Activated CD4-positive, alpha-beta memory T cell treated with anti-CD3 and anti-CD28 coated beads for 36 hours (primary cell): ENCODE measurements around the gene LZTFL1. TPM values are rescaled to one million over a fixed set of nuclear protein-coding genes. Genes with fewer than 3 reads are reported as not detected.

Source experiments
- CTCF ChIA-PET: fragments of 350-600 bp; sonication (Branson Sonifier 250); formaldehyde crosslinking; loops from one replicate; lab custom pipeline; 2021; ENCODE audit warnings: antibody characterized with exemption, inconsistent platforms; lab: Charles Lee
- POLR2A ChIA-PET: fragments of 350-600 bp; sonication (Branson Sonifier 250); formaldehyde crosslinking; loops from one replicate; lab custom pipeline; 2021; ENCODE audit warnings: antibody characterized with exemption; lab: Charles Lee
- DNase-seq: peaks from one replicate; pipeline ENCODE4 v3.0.0-alpha.2; 2020
- H3K27ac Mint-ChIP-seq: one replicate; pipeline ENCODE4 v1.8.0; 2021; ENCODE audit warnings: mixed read lengths
- H3K27me3 Mint-ChIP-seq: one replicate; pipeline ENCODE4 v1.8.0; 2021; ENCODE audit warnings: mixed read lengths
- H3K36me3 Mint-ChIP-seq: one replicate; pipeline ENCODE4 v1.8.0; 2021; ENCODE audit warnings: mixed read lengths
- H3K4me1 Mint-ChIP-seq: one replicate; pipeline ENCODE4 v1.8.0; 2021; ENCODE audit warnings: low read depth, mixed read lengths
- H3K4me3 Mint-ChIP-seq: one replicate; pipeline ENCODE4 v1.8.0; 2021; ENCODE audit warnings: mild to moderate bottlenecking, mixed read lengths
- H3K9me3 Mint-ChIP-seq: one replicate; pipeline ENCODE4 v1.8.0; 2021; ENCODE audit warnings: mixed read lengths
- intact Hi-C: fragments of 100-400 bp; cut with micrococcal nuclease; formaldehyde crosslinking; loops from one replicate; pipeline ENCODE4 v1.15.1; 2023
- total RNA-seq, 2 experiments: library from RNA; stranded (reverse); gene quantifications; one replicate each; pipeline ENCODE4 v1.2.3, GENCODE V29; 2021

The LZTFL1 gene
- total RNA-seq, 2 experiments from 2014 or later = 3.9 to 6.4 TPM

GRCh38 chr3:45779746-45780735 is 61.9 kb downstream of the LZTFL1 start:
- no peaks in the 10 kb centered on the region for H3K36me3 Mint-ChIP-seq
- no peaks in the 10 kb centered on the region for H3K4me1 Mint-ChIP-seq
- peaks cover 10% of the 10 kb centered on the region for H3K9me3 Mint-ChIP-seq
- H3K4me3 Mint-ChIP-seq = no peak overlapping the region
- H3K27me3 Mint-ChIP-seq = no peaks in the 10 kb centered on the region
- ChIA-PET POLR2A (no interaction called here), CTCF (no interaction called here)
- intact Hi-C loops = no loop called here
- DNase-seq = no peak
- no peak overlapping the region for H3K27ac Mint-ChIP-seq

GRCh38 chr3:45778761-45779201 is 63.1 kb downstream of the LZTFL1 start:
- H3K9me3 Mint-ChIP-seq = no peaks in the 10 kb centered on the region
- no peaks in the 10 kb centered on the region for H3K27me3 Mint-ChIP-seq
- no peaks in the 10 kb centered on the region for H3K4me1 Mint-ChIP-seq
- intact Hi-C loops = no loop called here
- DNase-seq = no peak
- ChIA-PET POLR2A (interaction anchor here (0.8 kb wide), 1 partner anchor 684 kb away, joined by 3 read pairs; no protein-coding TSS in a partner anchor), CTCF (interaction anchor here (0.6 kb wide), 1 partner anchor 297 kb away, joined by 4 read pairs; no protein-coding TSS in a partner anchor)
- no peak overlapping the region for H3K4me3 Mint-ChIP-seq
- H3K36me3 Mint-ChIP-seq = no peaks in the 10 kb centered on the region
- H3K27ac Mint-ChIP-seq = no peak overlapping the region

- H3K36me3 Mint-ChIP-seq = no peaks in the 10 kb centered on the region
- H3K27ac Mint-ChIP-seq = no peak overlapping the region
- ChIA-PET CTCF (no interaction called here), POLR2A (no interaction called here)
- intact Hi-C loops = no loop called here
- no peaks in the 10 kb centered on the region for H3K9me3 Mint-ChIP-seq
- no peaks in the 10 kb centered on the region for H3K27me3 Mint-ChIP-seq
- no peak overlapping the region for H3K4me3 Mint-ChIP-seq
- H3K4me1 Mint-ChIP-seq = peaks cover 5% of the 10 kb centered on the region
- DNase-seq = no peak
Observed at GRCh38 chr3:45777746-45778386, 64.1 kb downstream of the LZTFL1 start.

DNA sequence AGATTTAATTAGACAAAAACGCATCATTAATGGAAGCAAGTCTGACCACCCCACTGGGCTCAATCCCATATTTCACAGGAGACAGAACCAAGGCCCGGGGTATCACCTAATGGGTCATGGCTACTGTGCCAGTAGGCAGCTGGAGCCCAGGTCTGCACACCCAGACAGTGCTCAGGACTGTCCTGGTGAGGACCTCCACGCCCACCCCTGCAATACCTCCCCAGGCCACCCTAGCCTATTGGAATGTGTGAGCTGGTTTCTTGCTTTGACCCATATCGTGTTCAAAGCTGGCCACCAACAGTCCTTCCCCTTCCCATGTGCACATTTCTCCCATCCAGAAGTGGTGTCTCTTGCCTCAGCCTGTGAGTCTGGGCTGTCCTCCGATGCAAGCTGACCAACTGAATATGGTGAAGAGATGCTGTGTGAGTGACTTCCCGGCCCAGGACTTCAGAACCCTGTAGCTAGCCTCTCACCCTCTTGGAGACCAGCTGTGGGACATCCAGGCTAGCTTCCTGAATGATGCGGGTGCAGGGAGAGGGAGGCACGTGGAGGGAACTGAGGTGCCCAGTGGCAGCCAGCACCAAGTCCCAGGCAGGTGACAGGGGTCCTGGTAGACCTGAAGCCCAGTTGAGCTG is 64.7 kb downstream of the LZTFL1 start:
- POLR2A ChIA-PET = no interaction called here

DNA sequence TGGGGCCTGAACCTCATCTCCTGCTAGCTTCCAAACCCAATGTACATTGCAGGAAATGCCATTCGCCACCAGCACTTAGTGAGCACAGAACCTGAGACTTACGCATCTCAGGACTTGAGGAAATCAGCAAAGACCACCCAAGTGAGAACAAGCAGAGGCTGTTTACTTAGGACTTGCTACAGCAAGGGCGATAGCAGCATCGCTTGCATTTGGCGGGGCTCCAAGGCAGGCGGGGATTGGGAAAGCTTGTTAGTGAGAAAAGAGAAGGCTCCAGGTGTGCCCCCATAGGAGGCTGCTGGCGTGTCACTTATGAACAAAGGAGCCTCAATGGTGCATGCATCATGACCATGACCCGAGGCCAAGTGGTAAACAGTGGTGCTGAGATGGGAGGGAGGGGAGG is 65.3 kb downstream of the LZTFL1 start:
- Mint-ChIP-seq H3K36me3 (no peaks in the 10 kb centered on the region), H3K27me3 (peaks cover 5% of the 10 kb centered on the region), H3K9me3 (no peaks in the 10 kb centered on the region), H3K27ac (no peak overlapping the region), H3K4me1 (peaks cover 13% of the 10 kb centered on the region), H3K4me3 (no peak overlapping the region)
- intact Hi-C loops = no loop called here
- no peak for DNase-seq
- CTCF ChIA-PET = no interaction called here
- POLR2A ChIA-PET = no interaction called here

More for the DNA sequence above, 64.7 kb downstream of the LZTFL1 start:
- intact Hi-C loops = no loop called here
- CTCF ChIA-PET = no interaction called here
- Mint-ChIP-seq H3K9me3 (no peaks in the 10 kb centered on the region), H3K27ac (no peak overlapping the region), H3K27me3 (no peaks in the 10 kb centered on the region), H3K4me1 (peaks cover 10% of the 10 kb centered on the region), H3K36me3 (no peaks in the 10 kb centered on the region), H3K4me3 (no peak overlapping the region)
- no peak for DNase-seq

GRCh38 chr3:45776301-45776595 is 65.7 kb downstream of the LZTFL1 start:
- peaks cover 6% of the 10 kb centered on the region for H3K27me3 Mint-ChIP-seq
- H3K4me1 Mint-ChIP-seq = peaks cover 13% of the 10 kb centered on the region
- no peak for DNase-seq
- intact Hi-C loops = no loop called here
- CTCF ChIA-PET = no interaction called here
- no peaks in the 10 kb centered on the region for H3K9me3 Mint-ChIP-seq
- no peak overlapping the region for H3K4me3 Mint-ChIP-seq
- POLR2A ChIA-PET = no interaction called here
- H3K36me3 Mint-ChIP-seq = no peaks in the 10 kb centered on the region
- H3K27ac Mint-ChIP-seq = no peak overlapping the region

- POLR2A ChIA-PET = no interaction called here
- no peak for DNase-seq
- no peaks in the 10 kb centered on the region for H3K9me3 Mint-ChIP-seq
- intact Hi-C loops = no loop called here
- CTCF ChIA-PET = no interaction called here
- H3K4me1 Mint-ChIP-seq = peaks cover 13% of the 10 kb centered on the region
- peaks cover 6% of the 10 kb centered on the region for H3K27me3 Mint-ChIP-seq
- no peak overlapping the region for H3K27ac Mint-ChIP-seq
- H3K4me3 Mint-ChIP-seq = no peak overlapping the region
- H3K36me3 Mint-ChIP-seq = no peaks in the 10 kb centered on the region
Observed at GRCh38 chr3:45775571-45776300, 66.2 kb downstream of the LZTFL1 start.

DNA sequence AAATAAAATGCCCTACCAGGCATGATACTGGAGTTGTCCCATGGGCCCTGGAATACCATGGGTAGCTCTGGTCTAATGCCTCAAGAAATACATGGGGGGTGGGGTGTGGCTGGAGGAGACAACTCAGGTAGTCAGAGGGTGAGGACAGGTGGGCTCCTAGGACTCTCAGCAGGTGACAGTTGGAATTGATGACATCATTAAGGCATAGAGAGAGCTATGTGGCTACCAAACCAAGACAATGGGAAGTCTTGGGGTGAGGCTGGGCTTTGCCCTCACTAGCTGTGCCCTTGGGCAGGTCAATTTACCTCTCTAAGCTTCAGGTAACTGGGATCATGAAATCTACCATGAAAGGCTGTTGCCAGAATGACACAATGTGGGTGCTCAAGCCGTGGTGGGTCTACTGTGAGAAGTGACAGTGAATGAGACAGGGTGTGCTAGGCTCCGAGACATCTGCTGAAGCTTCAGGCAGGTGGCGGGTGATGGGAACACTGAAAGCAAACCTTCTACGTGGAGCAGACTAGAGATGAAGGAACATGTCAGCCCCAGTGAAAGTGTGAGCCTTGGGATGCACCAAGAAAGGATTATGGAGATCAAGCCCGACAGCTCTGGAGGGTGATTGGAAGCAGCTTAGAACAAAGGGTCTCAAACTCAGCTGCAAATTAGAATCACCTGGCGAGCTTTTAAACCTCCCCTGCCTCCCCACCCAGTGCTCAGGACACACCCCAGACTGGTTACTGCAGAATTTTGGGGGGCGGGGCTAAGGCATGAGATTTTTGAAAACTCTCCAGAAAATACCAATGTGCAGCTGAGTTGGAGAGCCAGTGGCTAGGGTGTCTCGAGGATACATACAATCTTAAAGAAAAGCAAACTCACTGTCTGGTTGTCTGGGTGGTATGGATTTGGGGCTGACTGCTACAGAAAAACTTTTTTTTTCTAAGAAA is 67.1 kb downstream of the LZTFL1 start:
- intact Hi-C loops = no loop called here
- Mint-ChIP-seq H3K27ac (no peak overlapping the region), H3K36me3 (no peaks in the 10 kb centered on the region), H3K27me3 (peaks cover 6% of the 10 kb centered on the region), H3K4me3 (no peak overlapping the region), H3K4me1 (peaks cover 13% of the 10 kb centered on the region), H3K9me3 (no peaks in the 10 kb centered on the region)
- ChIA-PET POLR2A (no interaction called here), CTCF (interaction anchor here (0.6 kb wide), 1 partner anchor 602 kb away, joined by 3 read pairs; no protein-coding TSS in a partner anchor)
- no peak for DNase-seq

DNA sequence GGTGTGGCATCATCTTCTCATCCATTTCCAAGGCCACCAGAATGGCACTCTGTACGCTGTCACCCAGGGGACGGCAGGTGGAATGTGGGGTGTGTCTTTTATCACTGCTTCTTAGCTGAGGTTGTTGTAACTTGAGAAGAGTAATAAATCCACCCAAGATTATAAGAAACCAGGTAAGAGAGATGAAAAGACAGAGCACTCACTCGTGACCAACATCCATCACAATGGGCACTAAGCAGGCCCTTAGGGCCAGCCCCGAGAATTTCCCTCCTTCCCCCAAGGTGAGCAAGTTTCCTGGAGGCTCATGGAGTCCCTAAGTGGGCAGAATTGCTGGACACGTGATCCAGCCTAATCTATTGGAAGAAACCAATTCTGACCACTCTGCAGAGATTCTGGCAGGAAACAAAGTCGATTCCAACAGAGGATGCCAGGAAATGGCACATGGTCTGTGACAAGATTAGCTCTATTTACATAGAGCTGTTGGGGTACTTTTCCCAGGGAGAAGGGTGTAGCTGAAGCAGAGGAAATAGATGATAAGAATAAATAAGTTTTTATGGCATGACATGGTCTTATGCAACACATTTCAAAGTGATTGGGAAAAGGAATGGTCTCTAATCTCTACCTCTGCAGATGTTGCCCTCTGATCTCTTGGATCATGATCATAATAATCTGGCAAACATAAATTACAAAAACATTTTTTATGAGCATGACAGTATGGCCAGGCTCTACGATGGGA is 68.0 kb downstream of the LZTFL1 start:
- no peaks in the 10 kb centered on the region for H3K9me3 Mint-ChIP-seq
- no peaks in the 10 kb centered on the region for H3K36me3 Mint-ChIP-seq
- H3K27ac Mint-ChIP-seq = no peak overlapping the region
- H3K4me3 Mint-ChIP-seq = no peak overlapping the region
- H3K27me3 Mint-ChIP-seq = peaks cover 6% of the 10 kb centered on the region
- POLR2A ChIA-PET = interaction anchor here (0.6 kb wide), 1 partner anchor 457 kb away, joined by 3 read pairs; no protein-coding TSS in a partner anchor
- intact Hi-C loops = no loop called here
- DNase-seq = no peak
- CTCF ChIA-PET = interaction anchor here (1.2 kb wide), 1 partner anchor 305 kb away, joined by 3 read pairs; no protein-coding TSS in a partner anchor
- peaks cover 13% of the 10 kb centered on the region for H3K4me1 Mint-ChIP-seq
